Effector memory CD8-positive, alpha-beta T cell (primary cell): ENCODE data around the gene VPS26A.
"Not testable (repeated sequence)": the region's sequence is repeated elsewhere in the genome, so short reads cannot be mapped to it uniquely, and the experiment has no call there.

Source experiments
- ATAC-seq: fragments of 150-1000 bp; cut with Tn5 transposase; replicated peaks from 2 replicates; pipeline ENCODE4 v1.10.0; 2021; ENCODE audit warnings: mild to moderate bottlenecking, moderate library complexity
- DNase-seq, 3 experiments: peaks; one replicate each; pipeline ENCODE4 v3.0.0; 2021
- H3K27ac Mint-ChIP-seq, 2 donors: one replicate each; pipeline ENCODE4 v1.8.0; 2022; ENCODE audit warnings: mild to moderate bottlenecking in 2 of 2, mixed read lengths in 2 of 2, moderate library complexity in 2 of 2
- H3K27me3 Mint-ChIP-seq, 2 donors: one replicate each; pipeline ENCODE4 v1.8.0; 2022; ENCODE audit warnings: mixed read lengths in 2 of 2
- H3K36me3 Mint-ChIP-seq: one replicate; pipeline ENCODE4 v1.8.0; 2022; ENCODE audit warnings: mild to moderate bottlenecking, moderate library complexity, mixed read lengths; ENCODE audit not compliant: insufficient read depth
- H3K4me1 Mint-ChIP-seq, 2 donors: one replicate each; pipeline ENCODE4 v1.8.0; 2022; ENCODE audit warnings: low read depth in 2 of 2, mixed read lengths in 2 of 2
- H3K4me3 Mint-ChIP-seq, 2 donors: one replicate each; pipeline ENCODE4 v1.8.0; 2022; ENCODE audit warnings: mild to moderate bottlenecking in 2 of 2, mixed read lengths in 2 of 2, moderate library complexity in 2 of 2
- H3K9me3 Mint-ChIP-seq, 2 donors: one replicate each; pipeline ENCODE4 v1.8.0; 2022; ENCODE audit warnings: mixed read lengths in 2 of 2

VPS26A gene

GRCh38 chr10:69160809-69161241 is 36.8 kb downstream of the VPS26A start:
- H3K27ac Mint-ChIP-seq, result no peak overlapping the region
- no peak for ATAC-seq
- H3K36me3 Mint-ChIP-seq, result peaks cover 77% of the 10 kb centered on the region
- no peaks in the 10 kb centered on the region for H3K9me3 Mint-ChIP-seq
- DNase-seq, result no peak
- no peak overlapping the region for H3K4me3 Mint-ChIP-seq
- no peaks in the 10 kb centered on the region for H3K27me3 Mint-ChIP-seq
- peaks cover 0 to 5% of the 10 kb centered on the region in 2 donors for H3K4me1 Mint-ChIP-seq

GRCh38 chr10:69168493-69168892 is 44.5 kb downstream of the VPS26A start:
- peaks cover 0 to 5% of the 10 kb centered on the region in 2 donors for H3K4me1 Mint-ChIP-seq

DNA sequence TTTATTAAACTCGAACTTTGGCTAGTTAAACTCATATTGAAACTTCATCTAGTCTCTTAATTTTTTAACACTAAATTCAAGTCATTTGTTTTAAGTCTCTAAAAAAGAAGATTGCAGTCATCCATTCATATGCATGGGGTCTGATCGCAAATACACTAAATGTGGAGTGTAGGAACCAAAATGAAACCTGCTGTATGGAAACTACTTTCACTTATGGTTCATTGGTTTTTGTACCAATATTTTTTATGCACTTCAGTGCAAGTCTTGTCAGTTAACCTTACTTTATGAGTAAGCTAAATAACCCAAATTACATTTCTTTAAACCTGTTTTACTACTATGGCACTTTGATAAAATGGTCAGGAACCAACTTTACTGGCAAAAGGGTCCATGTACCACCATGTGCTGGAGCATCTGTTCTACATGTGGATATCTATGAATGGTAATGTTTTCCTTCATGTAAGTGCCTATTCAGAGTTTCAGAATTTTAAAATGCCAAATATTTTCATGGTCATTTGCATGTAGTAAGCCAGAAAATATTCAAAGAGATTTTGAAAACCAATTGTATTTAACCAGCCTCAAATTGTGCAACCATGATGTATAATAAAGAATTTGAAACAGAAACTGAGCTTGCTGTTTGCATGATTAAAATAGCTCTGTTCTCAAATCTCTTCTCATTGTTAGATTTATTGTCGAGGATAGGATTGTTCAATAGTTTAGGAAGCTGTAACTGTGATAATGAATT is 48.4 kb downstream of the VPS26A start:
- H3K27me3 Mint-ChIP-seq, result no peaks in the 10 kb centered on the region
- no peaks in the 10 kb centered on the region for H3K4me1 Mint-ChIP-seq
- H3K9me3 Mint-ChIP-seq, result no peaks in the 10 kb centered on the region
- no peak for DNase-seq
- peak overlapping the region in 1 of 2 donors; percentile 19 for H3K27ac Mint-ChIP-seq
- H3K36me3 Mint-ChIP-seq, result peaks cover 52% of the 10 kb centered on the region
- no peak overlapping the region for H3K4me3 Mint-ChIP-seq
- ATAC-seq, result no peak

More at GRCh38 chr10:69168493-69168892, 44.5 kb downstream of the VPS26A start:
- DNase-seq, result no peak
- ATAC-seq, result no peak
- Mint-ChIP-seq H3K9me3 (no peaks in the 10 kb centered on the region), H3K4me3 (no peak overlapping the region), H3K36me3 (peaks cover 84% of the 10 kb centered on the region), H3K27me3 (no peaks in the 10 kb centered on the region), H3K27ac (no peak overlapping the region)

DNA sequence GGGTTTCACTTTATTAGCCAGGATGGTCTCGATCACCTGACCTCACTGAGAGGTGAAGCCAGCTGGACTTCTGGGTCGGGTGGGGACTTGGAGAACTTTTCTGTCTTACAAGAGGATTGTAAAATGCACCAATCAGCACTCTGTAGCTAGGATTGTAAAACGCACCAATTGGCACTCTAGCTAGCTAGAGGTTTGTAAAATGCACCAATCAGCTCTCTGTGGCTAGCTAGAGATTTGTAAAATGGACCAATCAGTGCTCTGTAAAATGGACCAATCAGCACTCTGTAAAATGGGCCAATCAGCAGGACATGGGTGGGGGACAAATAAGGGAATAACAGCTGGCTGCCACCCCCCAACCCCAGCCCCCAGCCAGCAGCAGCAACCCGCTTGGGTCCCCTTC is 51.3 kb downstream of the VPS26A start:
- H3K27ac Mint-ChIP-seq, H3K9me3 Mint-ChIP-seq, DNase-seq, H3K27me3 Mint-ChIP-seq, ATAC-seq, H3K4me3 Mint-ChIP-seq: not testable (repeated sequence)
- H3K36me3 Mint-ChIP-seq, result peaks cover 42% of the 10 kb centered on the region
- peaks cover 10 to 11% of the 10 kb centered on the region in 2 donors for H3K4me1 Mint-ChIP-seq

- DNase-seq, result no peak
- H3K27ac Mint-ChIP-seq, result no peak overlapping the region
- H3K4me1 Mint-ChIP-seq, result peaks cover 17 to 20% of the 10 kb centered on the region in 2 donors
- H3K9me3 Mint-ChIP-seq, result no peaks in the 10 kb centered on the region
- no peaks in the 10 kb centered on the region for H3K27me3 Mint-ChIP-seq
- peaks cover 36% of the 10 kb centered on the region for H3K36me3 Mint-ChIP-seq
- ATAC-seq, result no peak
- no peak overlapping the region for H3K4me3 Mint-ChIP-seq
Observed at GRCh38 chr10:69176823-69177222, 52.8 kb downstream of the VPS26A start.

- Mint-ChIP-seq H3K27ac (peak overlapping the region; percentile 98 to 100), H3K4me1 (peaks cover 26 to 32% of the 10 kb centered on the region in 2 donors), H3K36me3 (peaks cover 29% of the 10 kb centered on the region), H3K9me3 (no peaks in the 10 kb centered on the region), H3K27me3 (no peaks in the 10 kb centered on the region), H3K4me3 (peak overlapping the region; percentile 94 to 96)
- ATAC-seq (peak; percentile 75), DNase-seq (peak; percentile 57 to 69 (median 59))
Observed at GRCh38 chr10:69179089-69179742, 55.2 kb downstream of the VPS26A start.

DNA sequence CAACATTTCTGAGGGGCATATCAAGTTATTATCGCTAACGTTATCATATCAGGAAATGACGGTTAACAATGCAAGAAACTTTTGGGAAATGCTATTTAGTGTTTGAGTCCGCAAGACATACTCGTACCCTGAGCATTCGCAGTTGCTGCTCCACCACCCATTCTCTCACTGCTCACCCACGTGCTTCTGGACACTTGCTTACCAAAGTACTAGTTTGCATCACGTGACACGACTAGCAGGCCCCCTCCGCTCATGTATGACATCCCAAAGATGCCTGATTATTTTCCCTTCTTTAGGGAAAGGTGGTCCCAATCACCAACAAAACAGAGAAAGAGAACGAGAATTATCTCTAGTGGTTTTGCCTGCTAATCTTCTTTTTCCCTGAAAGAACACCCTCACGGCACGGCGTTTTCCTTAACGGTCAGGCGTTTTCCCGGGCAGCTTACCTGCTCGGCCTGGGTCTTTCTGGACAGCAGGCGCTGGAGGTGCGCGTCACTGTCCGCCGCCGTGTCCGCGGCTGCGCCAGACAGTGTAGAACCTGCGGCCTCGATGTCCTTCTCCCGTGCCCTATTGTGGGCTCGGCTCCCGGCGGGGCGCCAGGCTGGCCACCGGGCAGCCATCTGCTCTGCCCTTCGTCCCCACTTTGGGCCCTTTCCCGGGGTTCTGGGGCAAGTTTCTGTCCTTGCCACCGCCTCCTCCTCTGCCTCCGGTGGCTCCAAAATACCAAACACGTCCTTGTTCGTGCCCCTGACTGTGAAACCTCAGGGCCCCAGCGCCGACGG is 56.0 kb downstream of the VPS26A start, which contains the start of gene SUPV3L1:
SUPV3L1 (plus strand) TSS at position 492 of the 782 bp plus-strand sequence; CDS start at position 550, 58 bp downstream.
- DNase-seq (peak; percentile 83 to 87 (median 84)), ATAC-seq (peak; percentile 78)
- H3K27me3 Mint-ChIP-seq, result no peaks in the 10 kb centered on the region
- H3K9me3 Mint-ChIP-seq, result no peaks in the 10 kb centered on the region
- H3K36me3 Mint-ChIP-seq, result peaks cover 29% of the 10 kb centered on the region
- H3K4me1 Mint-ChIP-seq, result peaks cover 29 to 38% of the 10 kb centered on the region in 2 donors
- H3K4me3 Mint-ChIP-seq, result peak within 1 kb of the TSS; percentile 94 to 96
- peak within 1 kb of the TSS; percentile 98 to 100 for H3K27ac Mint-ChIP-seq

GRCh38 chr10:69180525-69181204 is 56.7 kb downstream of the VPS26A start:
- H3K27me3 Mint-ChIP-seq, result no peaks in the 10 kb centered on the region
- H3K9me3 Mint-ChIP-seq, result no peaks in the 10 kb centered on the region
- peaks cover 33 to 42% of the 10 kb centered on the region in 2 donors for H3K4me1 Mint-ChIP-seq
- ATAC-seq (no peak), DNase-seq (peak in 2 of 3 experiments; percentile 4 to 14)
- peak overlapping the region; percentile 98 to 100 for H3K27ac Mint-ChIP-seq
- H3K36me3 Mint-ChIP-seq, result peaks cover 33% of the 10 kb centered on the region
- H3K4me3 Mint-ChIP-seq, result peak overlapping the region; percentile 94 to 96

DNA sequence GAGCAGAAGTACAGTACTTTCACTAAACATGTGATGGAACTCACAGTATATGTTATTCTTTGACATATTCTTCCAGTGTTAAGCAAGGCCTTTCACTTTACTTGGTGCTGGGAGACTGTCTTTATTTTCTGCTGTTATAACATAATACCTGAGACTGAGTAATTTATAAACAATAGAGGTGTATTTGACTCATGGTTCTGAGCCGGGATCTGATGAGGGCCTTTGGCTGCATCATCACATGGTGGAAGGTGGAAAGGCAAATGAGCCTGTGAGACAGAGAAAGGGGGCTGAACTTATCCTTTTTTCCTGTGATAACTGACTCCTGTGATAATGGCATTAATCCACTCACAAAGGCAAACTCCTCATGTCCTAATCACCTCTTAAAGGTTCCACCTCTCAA is 57.5 kb downstream of the VPS26A start:
- H3K27ac Mint-ChIP-seq, result peak overlapping the region; percentile 98 to 100

GRCh38 chr10:69182005-69182404 is 58.0 kb downstream of the VPS26A start:
- H3K4me1 Mint-ChIP-seq, result peaks cover 33 to 42% of the 10 kb centered on the region in 2 donors
- DNase-seq (no peak), ATAC-seq (no peak)
- peak overlapping the region in 1 of 2 donors; percentile 100 for H3K27ac Mint-ChIP-seq
- no peaks in the 10 kb centered on the region for H3K9me3 Mint-ChIP-seq
- H3K36me3 Mint-ChIP-seq, result peaks cover 45% of the 10 kb centered on the region
- no peak overlapping the region for H3K4me3 Mint-ChIP-seq
- H3K27me3 Mint-ChIP-seq, result no peaks in the 10 kb centered on the region

More for the DNA sequence above, 57.5 kb downstream of the VPS26A start:
- Mint-ChIP-seq H3K27me3 (no peaks in the 10 kb centered on the region), H3K4me1 (peaks cover 33 to 42% of the 10 kb centered on the region in 2 donors), H3K4me3 (peak overlapping the region; percentile 94 to 96), H3K36me3 (peaks cover 39% of the 10 kb centered on the region), H3K9me3 (no peaks in the 10 kb centered on the region)
- ATAC-seq, result no peak
- no peak for DNase-seq

- Mint-ChIP-seq H3K36me3 (peaks cover 67% of the 10 kb centered on the region), H3K27ac (peak overlapping the region; percentile 23 to 70), H3K9me3 (no peaks in the 10 kb centered on the region), H3K4me1 (peaks cover 18 to 22% of the 10 kb centered on the region in 2 donors), H3K4me3 (no peak overlapping the region), H3K27me3 (no peaks in the 10 kb centered on the region)
- DNase-seq, result no peak
- ATAC-seq, result no peak
Observed at GRCh38 chr10:69186524-69186923, 62.5 kb downstream of the VPS26A start.

GRCh38 chr10:69201045-69201444 is 77.1 kb downstream of the VPS26A start:
- Mint-ChIP-seq H3K36me3 (peaks cover 39% of the 10 kb centered on the region), H3K4me3 (no peak overlapping the region)

More at GRCh38 chr10:69201045-69201444, 77.1 kb downstream of the VPS26A start:
- H3K27me3 Mint-ChIP-seq, result no peaks in the 10 kb centered on the region
- no peaks in the 10 kb centered on the region for H3K9me3 Mint-ChIP-seq
- DNase-seq, result no peak
- H3K27ac Mint-ChIP-seq, result peak overlapping the region; percentile 2 to 78
- peaks cover 13 to 32% of the 10 kb centered on the region in 2 donors for H3K4me1 Mint-ChIP-seq
- no peak for ATAC-seq
